WTC11 (cell line): ENCODE results near the gene OR4D10. TPM values are rescaled to one million over a fixed set of nuclear protein-coding genes. Genes with fewer than 3 reads are reported as not detected.

Experiments used
- ATAC-seq: fragments of 200-7000 bp; cut with Tn5 transposase; 2 replicates; pipeline ENCODE4 v1.10.0; 2021; ENCODE audit warnings: mild to moderate bottlenecking, moderate library complexity
- Bru-seq: library from RNA; stranded (reverse); fragments of 400-500 nt; gene quantifications from one replicate; lab custom pipeline; 2021; lab: Mats Ljungman, UMichigan
- CTCF ChIA-PET: fragments of 300-600 bp; sonication (Branson Sonifier 250); formaldehyde crosslinking; loops from one replicate; lab custom pipeline; 2021; ENCODE audit warnings: antibody characterized with exemption; lab: Charles Lee
- POLR2A ChIA-PET: fragments of 350-600 bp; sonication (Branson Sonifier 250); formaldehyde crosslinking; loops from one replicate; lab custom pipeline; 2021; ENCODE audit warnings: antibody characterized with exemption; lab: Charles Lee
- DNase-seq: peaks from one replicate; pipeline ENCODE4 v3.0.0; 2021; ENCODE audit warnings: low spot score
- H3K27ac Mint-ChIP-seq: 2 replicates; pipeline ENCODE4 v1.8.0; 2021; ENCODE audit warnings: mixed read lengths
- H3K27me3 Mint-ChIP-seq: 2 replicates; pipeline ENCODE4 v1.8.0; 2021; ENCODE audit warnings: low read depth, mild to moderate bottlenecking, moderate library complexity, mixed read lengths
- H3K36me3 Mint-ChIP-seq: 2 replicates; pipeline ENCODE4 v1.8.0; 2021; ENCODE audit warnings: mixed read lengths
- H3K4me1 Mint-ChIP-seq: 2 replicates; pipeline ENCODE4 v1.8.0; 2022; ENCODE audit warnings: mixed read lengths
- H3K4me3 Mint-ChIP-seq: 2 replicates; pipeline ENCODE4 v1.8.0; 2021; ENCODE audit warnings: mild to moderate bottlenecking, moderate library complexity, mixed read lengths
- H3K9me3 Mint-ChIP-seq: 2 replicates; pipeline ENCODE4 v1.8.0; 2021; ENCODE audit warnings: mixed read lengths
- CBFB ChIP-seq: sonication (generic); formaldehyde crosslinking; IDR thresholded peaks from 2 replicates; pipeline ENCODE4 v1.8.1; 2022; ENCODE audit warnings: mild to moderate bottlenecking, low read depth, missing genetic modification reagents
- ESRRA ChIP-seq: sonication (generic); formaldehyde crosslinking; IDR thresholded peaks from 2 replicates; pipeline ENCODE4 v1.8.1; 2022; ENCODE audit warnings: mild to moderate bottlenecking, missing genetic modification reagents, borderline replicate concordance
- FOXK1 ChIP-seq: sonication (generic); formaldehyde crosslinking; IDR thresholded peaks from 2 replicates; pipeline ENCODE4 v1.8.0; 2022; ENCODE audit warnings: mild to moderate bottlenecking, moderate library complexity, missing genetic modification reagents
- KAT7 ChIP-seq: sonication (generic); formaldehyde crosslinking; IDR thresholded peaks from 2 replicates; pipeline ENCODE4 v1.8.1; 2023; ENCODE audit warnings: missing genetic modification reagents, mild to moderate bottlenecking, borderline replicate concordance
- NFYB ChIP-seq: sonication (generic); formaldehyde crosslinking; conservative IDR thresholded peaks from 2 replicates; pipeline ENCODE4 v1.8.0; 2022; ENCODE audit warnings: low read depth, missing genetic modification reagents
- NR3C1 ChIP-seq: sonication (generic); formaldehyde crosslinking; conservative IDR thresholded peaks from 2 replicates; pipeline ENCODE4 v1.8.1; 2023; ENCODE audit warnings: low read depth, mild to moderate bottlenecking, missing genetic modification reagents
- OVOL2 ChIP-seq: fragments of 250-450 bp; sonication (Bioruptor Pico); IDR thresholded peaks from 2 replicates; pipeline ENCODE4 v1.9.0; 2021; ENCODE audit warnings: mild to moderate bottlenecking, borderline replicate concordance
- PRRX2 ChIP-seq: fragments of 250-450 bp; sonication (Bioruptor Pico); IDR thresholded peaks from 2 replicates; pipeline ENCODE4 v1.8.0; 2021; ENCODE audit warnings: mild to moderate bottlenecking
- RORB ChIP-seq: fragments of 250-450 bp; sonication (Bioruptor Pico); IDR thresholded peaks from 2 replicates; pipeline ENCODE4 v1.9.0; 2021; ENCODE audit warnings: mild to moderate bottlenecking
- SMAD3 ChIP-seq: sonication (generic); formaldehyde crosslinking; IDR thresholded peaks from 2 replicates; pipeline ENCODE4 v1.8.0; 2022; ENCODE audit warnings: missing genetic modification reagents, mild to moderate bottlenecking, borderline replicate concordance
- SMAD4 ChIP-seq: sonication (generic); formaldehyde crosslinking; IDR thresholded peaks from 2 replicates; pipeline ENCODE4 v1.8.0; 2022; ENCODE audit warnings: mild to moderate bottlenecking, missing genetic modification reagents
- TP53 ChIP-seq: sonication (generic); formaldehyde crosslinking; IDR thresholded peaks from 2 replicates; pipeline ENCODE4 v1.8.1; 2023; ENCODE audit warnings: mild to moderate bottlenecking, missing genetic modification reagents
- ZNF121 ChIP-seq: sonication (generic); formaldehyde crosslinking; IDR thresholded peaks from 2 replicates; pipeline ENCODE4 v1.8.0; 2023; ENCODE audit warnings: missing genetic modification reagents
- ZNF219 ChIP-seq: sonication (generic); formaldehyde crosslinking; IDR thresholded peaks from 2 replicates; pipeline ENCODE4 v1.8.0; 2023; ENCODE audit warnings: missing genetic modification reagents, mild to moderate bottlenecking, borderline replicate concordance
- ZNF263 ChIP-seq: sonication (generic); formaldehyde crosslinking; IDR thresholded peaks from 2 replicates; pipeline ENCODE4 v1.8.1; 2022; ENCODE audit warnings: low read depth, mild to moderate bottlenecking, moderate library complexity, missing genetic modification reagents
- ZNF416 ChIP-seq: fragments of 250-450 bp; sonication (Bioruptor Pico); IDR thresholded peaks from 2 replicates; pipeline ENCODE4 v1.9.0; 2021; ENCODE audit warnings: mild to moderate bottlenecking, inconsistent platforms
- long read RNA-seq, 3 experiments: library from RNA in 1 of 3; library from capped mRNA in 1 of 3; library from polyadenylated mRNA in 1 of 3; unstranded in 2 of 3; stranded (forward) in 1 of 3; transcript quantifications; one replicate each; pipeline ENCODE4 v2.0.0, GENCODE V29; 2021
- total RNA-seq: library from RNA; stranded (reverse); gene quantifications from 3 replicates; pipeline ENCODE4 v1.2.3, GENCODE V29; 2021
- TF ChIP-seq, protein P1 (sequence below): sonication (generic); formaldehyde crosslinking; IDR thresholded peaks from 2 replicates; pipeline ENCODE4 v1.8.1; 2023; ENCODE audit warnings: mild to moderate bottlenecking, moderate library complexity, missing genetic modification reagents
- TF ChIP-seq, protein P2 (sequence below): sonication (generic); formaldehyde crosslinking; IDR thresholded peaks from 2 replicates; pipeline ENCODE4 v1.8.0; 2022; ENCODE audit warnings: mild to moderate bottlenecking, missing genetic modification reagents
- TF ChIP-seq, protein P3 (sequence below): fragments of 250-450 bp; sonication (Bioruptor Pico); IDR thresholded peaks from 2 replicates; pipeline ENCODE4 v1.9.0; 2021; ENCODE audit warnings: moderate library complexity, mild to moderate bottlenecking, inconsistent platforms, borderline replicate concordance
- TF ChIP-seq, protein P4 (sequence below): fragments of 250-450 bp; sonication (Bioruptor Pico); IDR thresholded peaks from 2 replicates; pipeline ENCODE4 v1.8.0; 2021; ENCODE audit warnings: mild to moderate bottlenecking
- TF ChIP-seq, protein P5 (sequence below): fragments of 250-450 bp; sonication (Bioruptor Pico); conservative IDR thresholded peaks from 2 replicates; pipeline ENCODE4 v1.9.0; 2021; ENCODE audit warnings: mild to moderate bottlenecking
- TF ChIP-seq, protein P6 (sequence below): sonication (generic); formaldehyde crosslinking; IDR thresholded peaks from 2 replicates; pipeline ENCODE4 v1.8.0; 2022; ENCODE audit warnings: mild to moderate bottlenecking, missing genetic modification reagents
- TF ChIP-seq, protein P7 (sequence below): sonication (generic); formaldehyde crosslinking; IDR thresholded peaks from 2 replicates; pipeline ENCODE4 v1.8.1; 2022; ENCODE audit warnings: low read depth, mild to moderate bottlenecking, moderate library complexity, missing genetic modification reagents, borderline replicate concordance

Gene OR4D10
- 0.07 TPM in 1 of 3 replicates, not detected in the others for total RNA-seq
- Bru-seq, nascent RNA: not detected
- long read RNA-seq, experiment 1: 0 reads
- long read RNA-seq, experiment 2: 0 reads
- long read RNA-seq, experiment 3: 0 reads

DNA sequence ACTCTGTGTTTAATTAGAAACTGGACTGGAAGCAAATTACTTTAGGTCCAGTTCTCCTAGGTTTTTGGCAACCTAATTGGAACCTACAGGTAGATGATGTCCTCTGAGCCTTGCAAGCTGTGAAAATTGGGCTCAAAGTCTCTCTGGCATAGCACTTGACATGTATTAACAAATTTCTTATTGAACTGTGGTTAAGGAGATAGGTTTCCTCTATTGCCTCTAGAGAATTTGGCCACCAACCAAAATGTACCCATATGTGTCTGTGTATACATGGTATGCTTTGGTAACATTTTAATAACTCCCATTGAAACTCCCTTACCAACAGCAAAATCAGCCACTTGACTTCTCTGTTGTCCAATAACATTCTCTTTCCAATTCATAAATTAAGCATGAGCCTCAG, at the start of gene OR4D10:
Gene OR4D10, plus strand, starts transcription at position 301 of the 400 bp plus-strand sequence. CDS start 4,115 bp downstream, outside the sequence.
- Mint-ChIP-seq H3K27ac (no peak within 1 kb of the TSS), H3K27me3 (no peaks in the 10 kb centered on the region; the same call in 1 of the 2 replicates), H3K4me1 (no peaks in the 10 kb centered on the region), H3K9me3 (no peaks in the 10 kb centered on the region), H3K36me3 (no peaks in the 10 kb centered on the region), H3K4me3 (no peak within 1 kb of the TSS)
- DNase-seq (no peak), ATAC-seq (no peak)
- TF ChIP-seq, protein P1, sequence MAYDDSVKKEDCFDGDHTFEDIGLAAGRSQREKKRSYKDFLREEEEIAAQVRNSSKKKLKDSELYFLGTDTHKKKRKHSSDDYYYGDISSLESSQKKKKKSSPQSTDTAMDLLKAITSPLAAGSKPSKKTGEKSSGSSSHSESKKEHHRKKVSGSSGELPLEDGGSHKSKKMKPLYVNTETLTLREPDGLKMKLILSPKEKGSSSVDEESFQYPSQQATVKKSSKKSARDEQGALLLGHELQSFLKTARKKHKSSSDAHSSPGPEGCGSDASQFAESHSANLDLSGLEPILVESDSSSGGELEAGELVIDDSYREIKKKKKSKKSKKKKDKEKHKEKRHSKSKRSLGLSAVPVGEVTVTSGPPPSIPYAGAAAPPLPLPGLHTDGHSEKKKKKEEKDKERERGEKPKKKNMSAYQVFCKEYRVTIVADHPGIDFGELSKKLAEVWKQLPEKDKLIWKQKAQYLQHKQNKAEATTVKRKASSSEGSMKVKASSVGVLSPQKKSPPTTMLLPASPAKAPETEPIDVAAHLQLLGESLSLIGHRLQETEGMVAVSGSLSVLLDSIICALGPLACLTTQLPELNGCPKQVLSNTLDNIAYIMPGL (CRISPR knock-in tag): no peak
- TF ChIP-seq, protein P2, sequence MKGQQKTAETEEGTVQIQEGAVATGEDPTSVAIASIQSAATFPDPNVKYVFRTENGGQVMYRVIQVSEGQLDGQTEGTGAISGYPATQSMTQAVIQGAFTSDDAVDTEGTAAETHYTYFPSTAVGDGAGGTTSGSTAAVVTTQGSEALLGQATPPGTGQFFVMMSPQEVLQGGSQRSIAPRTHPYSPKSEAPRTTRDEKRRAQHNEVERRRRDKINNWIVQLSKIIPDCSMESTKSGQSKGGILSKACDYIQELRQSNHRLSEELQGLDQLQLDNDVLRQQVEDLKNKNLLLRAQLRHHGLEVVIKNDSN (CRISPR knock-in tag): no peak
- no peak for TF ChIP-seq PRRX2 (CRISPR knock-in tag)
- TF ChIP-seq, protein P3, sequence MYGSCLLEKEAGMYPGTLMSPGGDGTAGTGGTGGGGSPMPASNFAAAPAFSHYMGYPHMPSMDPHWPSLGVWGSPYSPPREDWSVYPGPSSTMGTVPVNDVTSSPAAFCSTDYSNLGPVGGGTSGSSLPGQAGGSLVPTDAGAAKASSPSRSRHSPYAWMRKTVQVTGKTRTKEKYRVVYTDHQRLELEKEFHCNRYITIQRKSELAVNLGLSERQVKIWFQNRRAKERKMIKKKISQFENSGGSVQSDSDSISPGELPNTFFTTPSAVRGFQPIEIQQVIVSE (CRISPR knock-in tag): no peak
- no peak for TF ChIP-seq ZNF416
- TF ChIP-seq, protein P4, sequence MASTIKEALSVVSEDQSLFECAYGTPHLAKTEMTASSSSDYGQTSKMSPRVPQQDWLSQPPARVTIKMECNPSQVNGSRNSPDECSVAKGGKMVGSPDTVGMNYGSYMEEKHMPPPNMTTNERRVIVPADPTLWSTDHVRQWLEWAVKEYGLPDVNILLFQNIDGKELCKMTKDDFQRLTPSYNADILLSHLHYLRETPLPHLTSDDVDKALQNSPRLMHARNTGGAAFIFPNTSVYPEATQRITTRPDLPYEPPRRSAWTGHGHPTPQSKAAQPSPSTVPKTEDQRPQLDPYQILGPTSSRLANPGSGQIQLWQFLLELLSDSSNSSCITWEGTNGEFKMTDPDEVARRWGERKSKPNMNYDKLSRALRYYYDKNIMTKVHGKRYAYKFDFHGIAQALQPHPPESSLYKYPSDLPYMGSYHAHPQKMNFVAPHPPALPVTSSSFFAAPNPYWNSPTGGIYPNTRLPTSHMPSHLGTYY (CRISPR knock-in tag): no peak
- TF ChIP-seq NR3C1 (CRISPR knock-in tag): no peak
- TF ChIP-seq, protein P5, sequence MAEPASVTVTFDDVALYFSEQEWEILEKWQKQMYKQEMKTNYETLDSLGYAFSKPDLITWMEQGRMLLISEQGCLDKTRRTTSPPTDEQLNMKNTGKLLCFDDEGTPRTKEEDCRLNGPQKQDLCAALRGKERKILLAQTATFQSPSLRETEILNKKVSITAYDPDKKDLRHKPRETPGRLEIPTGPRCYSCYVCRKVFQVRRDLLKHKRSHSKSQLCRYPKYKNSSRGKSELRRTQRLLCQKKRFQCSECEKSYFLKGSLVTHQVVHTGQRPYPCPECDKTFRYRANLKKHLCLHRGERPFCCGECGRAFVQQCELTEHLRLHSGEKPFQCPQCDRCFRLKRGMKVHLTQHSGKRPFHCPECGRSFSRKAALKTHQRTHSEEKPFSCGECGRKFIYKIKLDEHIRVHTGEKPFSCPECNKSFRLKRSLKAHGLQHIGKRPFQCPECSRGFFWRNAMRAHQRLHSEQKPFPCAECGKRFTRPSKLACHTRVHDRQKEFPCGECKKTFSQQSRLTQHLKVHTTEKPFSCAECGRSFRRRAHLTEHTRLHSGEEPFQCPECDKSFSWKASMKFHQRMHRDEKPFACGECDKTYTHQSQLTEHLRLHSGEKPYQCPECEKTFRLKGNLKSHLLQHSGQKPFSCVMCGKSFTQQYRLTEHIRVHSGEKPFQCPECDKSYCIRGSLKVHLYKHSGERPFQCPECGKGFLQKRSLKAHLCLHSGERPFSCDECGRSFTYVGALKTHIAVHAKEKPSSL (CRISPR knock-in tag): no peak
- no peak for TF ChIP-seq NFYB
- TF ChIP-seq OVOL2 (CRISPR knock-in tag): no peak
- no peak for TF ChIP-seq SMAD3 (CRISPR knock-in tag)
- TF ChIP-seq TP53 (CRISPR knock-in tag): no peak
- TF ChIP-seq, protein P6, sequence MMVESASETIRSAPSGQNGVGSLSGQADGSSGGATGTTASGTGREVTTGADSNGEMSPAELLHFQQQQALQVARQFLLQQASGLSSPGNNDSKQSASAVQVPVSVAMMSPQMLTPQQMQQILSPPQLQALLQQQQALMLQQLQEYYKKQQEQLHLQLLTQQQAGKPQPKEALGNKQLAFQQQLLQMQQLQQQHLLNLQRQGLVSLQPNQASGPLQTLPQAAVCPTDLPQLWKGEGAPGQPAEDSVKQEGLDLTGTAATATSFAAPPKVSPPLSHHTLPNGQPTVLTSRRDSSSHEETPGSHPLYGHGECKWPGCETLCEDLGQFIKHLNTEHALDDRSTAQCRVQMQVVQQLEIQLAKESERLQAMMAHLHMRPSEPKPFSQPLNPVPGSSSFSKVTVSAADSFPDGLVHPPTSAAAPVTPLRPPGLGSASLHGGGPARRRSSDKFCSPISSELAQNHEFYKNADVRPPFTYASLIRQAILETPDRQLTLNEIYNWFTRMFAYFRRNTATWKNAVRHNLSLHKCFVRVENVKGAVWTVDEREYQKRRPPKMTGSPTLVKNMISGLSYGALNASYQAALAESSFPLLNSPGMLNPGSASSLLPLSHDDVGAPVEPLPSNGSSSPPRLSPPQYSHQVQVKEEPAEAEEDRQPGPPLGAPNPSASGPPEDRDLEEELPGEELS (CRISPR knock-in tag): no peak
- TF ChIP-seq ZNF263 (CRISPR knock-in tag): no peak
- TF ChIP-seq ESRRA (CRISPR knock-in tag): no peak
- no peak for TF ChIP-seq FOXK1 (CRISPR knock-in tag)
- POLR2A ChIA-PET: no interaction called here
- CTCF ChIA-PET: no interaction called here

DNA sequence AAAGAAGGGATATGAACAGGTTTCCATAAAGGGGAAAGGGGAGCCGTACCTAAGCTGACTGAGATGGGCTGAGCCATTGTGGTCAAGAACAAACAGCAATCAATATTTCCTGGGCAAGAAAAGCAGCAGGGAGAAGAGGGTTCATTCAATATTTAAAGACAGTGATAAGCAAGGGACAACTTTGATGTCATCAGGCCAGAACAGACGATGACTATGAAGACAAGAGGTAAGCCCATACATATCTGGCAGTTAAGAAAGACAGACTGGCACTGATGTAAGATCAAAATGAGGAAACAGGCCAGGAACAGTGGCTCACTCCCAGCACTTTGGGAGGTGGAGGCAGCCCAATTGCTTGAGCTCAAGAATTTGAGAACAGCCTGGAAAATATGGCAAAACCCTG, 49.3 kb upstream of the OR4D10 start:
- no peaks in the 10 kb centered on the region for H3K27me3 Mint-ChIP-seq
- H3K9me3 Mint-ChIP-seq: peaks cover 19% of the 10 kb centered on the region
- H3K4me3 Mint-ChIP-seq: no peak overlapping the region
- no peaks in the 10 kb centered on the region for H3K36me3 Mint-ChIP-seq
- no peak for DNase-seq
- ATAC-seq: no peak
- H3K4me1 Mint-ChIP-seq: peaks cover 28% of the 10 kb centered on the region
- H3K27ac Mint-ChIP-seq: no peak overlapping the region
- ChIA-PET POLR2A (no interaction called here), CTCF (no interaction called here)
- TF ChIP-seq SMAD4 (CRISPR knock-in tag) (no peak), PRRX2 (CRISPR knock-in tag) (no peak), KAT7 (CRISPR knock-in tag) (no peak), RORB (CRISPR knock-in tag) (no peak), ZNF121 (CRISPR knock-in tag) (no peak), ZNF219 (CRISPR knock-in tag) (no peak), NR3C1 (CRISPR knock-in tag) (no peak), CBFB (CRISPR knock-in tag) (no peak), ZNF416 (no peak)
- TF ChIP-seq, protein P7, sequence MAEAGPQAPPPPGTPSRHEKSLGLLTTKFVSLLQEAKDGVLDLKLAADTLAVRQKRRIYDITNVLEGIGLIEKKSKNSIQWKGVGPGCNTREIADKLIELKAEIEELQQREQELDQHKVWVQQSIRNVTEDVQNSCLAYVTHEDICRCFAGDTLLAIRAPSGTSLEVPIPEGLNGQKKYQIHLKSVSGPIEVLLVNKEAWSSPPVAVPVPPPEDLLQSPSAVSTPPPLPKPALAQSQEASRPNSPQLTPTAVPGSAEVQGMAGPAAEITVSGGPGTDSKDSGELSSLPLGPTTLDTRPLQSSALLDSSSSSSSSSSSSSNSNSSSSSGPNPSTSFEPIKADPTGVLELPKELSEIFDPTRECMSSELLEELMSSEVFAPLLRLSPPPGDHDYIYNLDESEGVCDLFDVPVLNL (CRISPR knock-in tag): no peak
- TF ChIP-seq, protein P6 (CRISPR knock-in tag): no peak
